ENCODE results near the gene NDUFS7.

Gene NDUFS7

DNA sequence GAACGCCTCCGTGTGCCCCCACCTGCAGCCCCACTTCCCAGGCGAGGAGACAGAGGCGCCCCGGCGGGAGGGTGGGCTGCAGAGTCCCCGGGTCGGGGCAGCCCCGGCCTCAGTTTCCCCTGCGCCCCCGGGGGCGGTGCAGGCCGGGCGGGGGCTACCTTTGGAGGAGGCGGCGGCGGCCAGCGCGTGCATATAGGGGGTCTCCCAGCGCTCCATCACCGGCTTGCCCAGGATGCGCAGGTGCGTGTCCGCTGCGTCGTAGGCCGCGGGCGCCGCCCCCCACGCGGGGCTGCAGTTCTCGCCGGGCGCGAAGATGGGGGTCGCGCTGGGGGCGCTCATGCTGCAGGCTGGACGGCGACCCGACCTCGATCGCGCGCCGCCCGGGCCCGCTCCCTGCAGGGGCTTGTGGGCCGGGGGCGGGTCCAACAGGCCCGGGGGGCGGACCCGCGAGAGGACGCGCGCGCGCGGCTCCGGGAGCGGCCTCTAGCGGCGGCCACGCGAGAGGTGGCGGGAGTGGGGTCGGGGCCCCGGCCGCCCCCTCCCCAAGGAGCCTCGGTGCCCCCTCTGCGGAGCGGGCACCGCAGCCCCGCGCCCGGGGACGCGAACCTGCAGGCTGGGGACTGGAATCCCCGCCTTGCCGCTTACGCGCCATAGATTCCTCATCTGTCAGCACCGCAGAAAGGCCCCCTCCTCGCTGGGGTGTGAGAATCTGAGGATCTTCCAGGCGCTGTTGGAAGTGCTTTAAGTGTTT lies 17.6 kb downstream of the NDUFS7 start, which contains the start of gene GAMT:
Gene GAMT, minus strand, starts transcription at position 405 of the 751 bp plus-strand sequence. Its CDS starts 66 bp downstream, at position 339.
- DNase-seq = peak; percentile 24 to 73 (median 33)

DNA sequence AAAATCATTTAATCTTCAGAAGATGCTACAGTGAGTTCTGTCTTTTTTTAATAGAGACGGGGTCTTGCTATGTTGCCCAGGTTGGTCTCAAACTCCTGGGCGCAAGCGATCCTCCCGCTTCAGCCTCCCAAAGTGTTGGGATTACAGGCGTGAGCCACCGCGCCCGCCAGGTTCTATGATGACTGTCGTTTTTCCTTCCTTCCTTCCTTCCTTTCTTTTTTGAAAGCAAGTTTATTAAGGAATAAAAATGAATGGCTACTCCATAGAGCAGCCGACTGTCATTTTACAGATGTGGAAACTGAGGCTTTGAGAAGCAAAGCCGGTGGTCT lies 18.1 kb downstream of the NDUFS7 start:
- DNase-seq = no peak

DNA sequence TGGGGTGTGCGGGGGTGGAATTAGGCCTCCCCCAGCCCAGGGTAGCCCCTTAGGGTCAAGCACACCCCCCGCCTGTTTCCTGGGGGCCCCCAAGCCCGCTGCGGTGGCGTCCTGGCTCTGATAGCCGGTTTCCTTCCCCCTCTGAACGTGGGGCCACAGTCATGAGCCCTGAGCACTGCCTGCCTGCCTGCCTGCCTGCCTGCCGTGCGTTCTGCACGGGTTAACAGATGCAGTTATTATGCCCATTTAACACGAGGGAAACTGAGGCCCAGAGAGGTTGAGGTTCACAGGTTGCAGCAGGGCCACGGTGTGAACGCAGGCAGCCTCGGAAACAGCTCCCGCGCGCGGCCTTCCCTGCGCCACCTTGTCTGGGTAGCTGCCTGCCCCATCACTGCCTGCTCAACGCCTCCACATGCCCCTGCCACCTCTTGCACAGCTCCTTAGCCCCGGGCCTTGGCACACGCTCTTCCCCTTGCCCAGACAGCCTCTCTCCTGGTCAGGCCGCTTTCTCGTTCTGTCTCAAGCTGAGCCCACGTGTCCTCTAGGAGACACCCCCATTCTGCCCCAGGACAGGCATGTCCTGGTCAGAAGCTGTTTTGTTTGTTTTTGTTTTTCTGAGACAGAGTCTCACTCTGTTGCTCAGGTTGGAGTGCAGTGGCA lies 18.8 kb downstream of the NDUFS7 start:
- no peak for DNase-seq

DNA sequence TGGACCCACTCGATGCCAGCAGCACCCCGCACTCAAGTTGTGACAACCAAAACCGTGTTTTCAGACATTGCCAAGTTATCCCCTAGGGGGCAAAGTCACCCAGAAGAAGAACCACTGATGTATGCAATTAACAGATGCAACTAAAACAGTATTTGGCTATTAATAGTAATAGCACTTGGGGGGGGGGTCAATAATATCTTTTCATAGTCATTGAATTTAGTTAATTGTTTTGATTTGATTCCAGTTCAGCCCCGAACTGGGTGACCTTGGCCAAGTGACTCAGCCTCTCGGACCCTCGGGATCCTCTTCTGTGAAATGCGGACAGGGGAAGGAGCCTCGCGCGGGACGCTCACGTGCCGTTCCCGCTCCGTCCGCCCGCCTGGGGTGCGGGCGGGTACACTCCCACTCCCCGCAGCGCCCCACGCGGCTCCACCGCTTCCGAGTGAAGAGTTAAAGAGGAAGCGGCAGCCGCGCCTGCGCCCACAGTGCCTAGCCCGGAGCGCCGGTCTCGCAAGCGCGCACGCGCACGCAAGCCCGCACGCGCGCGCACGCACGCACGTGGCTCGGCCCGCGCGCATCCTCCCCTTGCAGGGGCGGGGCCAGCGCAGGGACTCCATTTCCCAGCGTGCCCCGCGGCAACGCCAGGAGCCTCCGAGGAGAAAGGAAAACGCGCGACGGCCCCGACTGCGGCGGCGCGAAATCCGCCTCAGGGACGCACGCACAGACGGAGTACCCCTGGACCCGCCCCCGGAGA lies 23.2 kb downstream of the NDUFS7 start:
- DNase-seq = peak; percentile 98 to 100 (median 99)

DNA sequence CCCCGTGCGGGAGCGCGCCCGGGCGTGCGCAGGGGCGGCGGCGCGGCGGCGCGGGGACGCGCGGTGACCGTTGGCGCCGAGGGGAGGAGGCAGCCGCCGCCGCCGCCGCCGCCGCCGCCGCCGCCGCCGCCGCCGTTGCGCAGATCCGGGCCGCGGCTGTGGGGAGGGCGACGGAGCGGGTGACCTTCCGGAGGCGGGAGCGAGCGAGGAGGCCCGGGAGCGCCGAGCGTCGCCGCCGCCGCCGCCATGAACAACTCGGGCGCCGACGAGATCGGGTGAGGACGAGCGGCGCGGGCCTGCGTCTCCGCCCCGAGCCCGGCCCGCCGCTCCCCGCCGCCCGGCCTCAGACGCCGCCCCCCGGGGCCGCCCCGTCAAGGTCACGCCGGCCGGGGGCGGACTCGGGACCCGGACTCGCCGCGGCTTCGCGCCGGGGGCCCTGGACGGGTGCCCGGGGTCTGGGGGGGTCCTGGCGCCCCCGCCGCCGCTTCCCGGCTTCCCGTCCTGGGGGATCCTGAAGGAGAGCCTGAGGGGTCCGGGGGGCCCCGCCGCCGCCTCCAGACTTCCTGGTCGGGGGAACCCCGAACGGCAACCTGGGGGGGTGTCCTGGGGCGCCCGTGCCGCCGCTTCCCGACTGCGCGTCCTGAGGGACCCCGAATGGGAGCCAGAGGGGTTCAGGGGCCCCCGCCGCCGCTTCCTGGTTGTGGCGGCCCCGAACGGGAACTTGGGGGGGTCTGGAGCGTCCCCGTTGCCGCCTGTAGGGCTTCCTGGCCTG lies 24.0 kb downstream of the NDUFS7 start, which contains the start of gene DAZAP1:
Gene DAZAP1, plus strand, starts transcription at position 59 of the 772 bp plus-strand sequence. Its CDS starts 188 bp downstream, at position 247.
- DNase-seq = peak in 4 of 5 experiments; percentile 21 to 44 (median 29)

DNA sequence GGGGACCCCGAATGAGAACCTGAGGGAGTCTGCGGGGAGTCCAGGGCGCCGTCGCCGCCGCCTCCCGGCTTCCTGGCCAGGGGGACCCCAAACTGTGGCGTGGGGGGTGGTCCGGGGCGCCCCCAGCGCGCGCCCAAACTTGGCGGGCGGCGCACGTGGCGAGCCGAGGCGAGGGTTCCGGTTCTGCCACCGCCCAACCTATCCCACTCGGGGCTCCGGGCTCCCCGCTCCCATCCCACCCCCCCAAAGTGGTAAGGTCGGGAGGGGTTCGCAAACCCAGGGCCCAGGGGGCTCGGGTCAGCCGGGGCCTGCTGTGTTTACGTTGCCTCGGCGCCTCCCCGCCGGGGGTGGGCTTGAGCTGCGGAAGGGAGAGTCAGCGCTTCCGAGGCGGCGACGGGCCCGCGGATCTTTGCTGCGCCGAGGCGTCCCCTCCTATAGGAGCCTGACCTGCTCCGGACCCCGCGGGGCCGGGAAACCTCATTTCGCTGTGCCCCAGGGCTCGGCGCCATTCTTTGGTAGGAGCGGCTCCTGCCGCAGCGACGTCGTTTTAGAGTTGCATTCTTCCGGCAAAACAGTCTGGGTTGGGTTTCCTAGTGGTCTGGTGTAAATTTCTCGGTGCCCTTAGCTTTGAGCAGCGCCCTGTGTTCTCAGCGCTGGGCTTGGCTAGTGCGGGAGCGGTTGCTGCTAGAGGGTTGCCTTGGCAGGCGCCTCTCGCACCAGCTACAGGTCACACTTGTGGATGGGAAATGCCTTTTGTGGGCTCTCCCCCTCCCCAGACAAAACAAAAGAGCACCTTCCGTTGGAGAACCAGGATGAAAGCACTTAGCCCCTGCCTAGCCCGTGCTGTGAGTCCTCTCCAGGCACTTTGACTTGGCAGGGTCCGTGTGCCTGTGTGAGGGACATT lies 24.8 kb downstream of the NDUFS7 start:
- DNase-seq = peak; percentile 25 to 79 (median 42)

DNA sequence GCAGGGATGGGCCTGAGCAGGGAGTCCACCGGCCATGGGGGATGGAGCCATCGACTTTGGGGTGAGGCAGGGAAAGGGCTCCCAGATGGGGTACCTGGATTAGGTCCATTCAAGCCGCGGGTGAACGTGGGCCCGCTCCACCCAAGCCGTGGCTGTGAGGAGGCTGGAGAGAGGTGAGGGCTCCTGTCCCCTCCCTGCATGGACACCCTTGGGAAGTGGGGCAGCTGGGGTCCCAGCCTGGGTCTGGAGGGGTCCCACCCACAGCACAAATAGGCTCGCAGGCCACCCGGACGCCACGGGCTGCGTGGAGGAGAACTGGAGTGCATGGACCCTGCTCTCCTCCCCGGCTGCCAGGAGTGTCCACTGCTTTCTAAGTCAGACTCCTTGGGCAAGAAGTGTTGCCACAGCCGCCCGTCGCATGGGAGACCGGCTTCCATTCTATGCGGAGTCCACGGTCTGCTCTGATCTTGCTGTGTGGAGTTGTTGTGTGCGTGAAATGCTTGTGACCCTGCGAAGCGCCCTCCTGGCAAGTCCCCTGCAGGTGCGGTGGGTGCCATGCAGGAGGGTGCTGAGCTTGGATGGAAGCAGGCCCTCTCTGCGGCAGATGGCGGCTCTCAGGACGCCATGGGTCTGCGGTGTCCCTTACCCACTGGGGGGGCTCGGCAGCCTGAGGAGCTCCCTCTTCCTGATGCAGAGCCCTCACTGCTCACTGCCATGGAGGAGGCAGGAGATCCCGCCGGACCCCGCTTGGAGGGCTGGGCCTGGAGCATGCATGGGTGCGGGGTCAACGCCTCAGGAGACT lies 25.7 kb downstream of the NDUFS7 start:
- no peak for DNase-seq

DNA sequence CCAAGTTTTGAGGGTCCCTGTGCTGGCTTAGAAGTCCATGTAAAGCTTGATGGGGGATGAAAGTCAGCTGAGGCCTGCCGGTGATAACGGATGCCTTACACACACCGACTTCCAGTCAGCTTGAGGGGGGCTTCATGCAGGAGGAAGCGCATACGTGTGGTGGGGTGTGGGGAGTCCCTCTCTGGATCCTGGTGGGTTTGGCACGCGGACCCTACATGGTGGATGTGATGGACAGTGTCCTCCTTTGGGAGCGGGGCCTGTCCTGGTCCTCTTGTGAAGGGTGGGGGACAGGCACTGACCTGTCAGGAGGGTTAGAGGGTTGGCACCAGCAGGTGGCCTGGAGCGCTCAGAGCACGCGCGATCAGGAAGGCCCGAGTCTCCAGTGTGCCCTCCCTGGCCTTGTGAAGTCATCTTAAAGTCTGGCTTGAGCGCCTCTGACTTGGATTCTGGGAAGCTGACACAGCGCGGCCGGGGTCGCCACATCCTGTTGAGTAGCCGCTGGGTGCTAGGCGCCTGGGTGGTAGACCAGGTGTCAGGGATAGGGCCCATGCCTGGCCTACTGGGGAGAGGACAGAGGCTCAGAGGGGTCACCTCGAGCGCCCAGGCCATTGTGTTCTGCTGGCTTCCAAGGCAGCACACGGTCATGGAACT lies 26.6 kb downstream of the NDUFS7 start:
- DNase-seq = peak in 1 of 5 experiments; percentile 36

DNA sequence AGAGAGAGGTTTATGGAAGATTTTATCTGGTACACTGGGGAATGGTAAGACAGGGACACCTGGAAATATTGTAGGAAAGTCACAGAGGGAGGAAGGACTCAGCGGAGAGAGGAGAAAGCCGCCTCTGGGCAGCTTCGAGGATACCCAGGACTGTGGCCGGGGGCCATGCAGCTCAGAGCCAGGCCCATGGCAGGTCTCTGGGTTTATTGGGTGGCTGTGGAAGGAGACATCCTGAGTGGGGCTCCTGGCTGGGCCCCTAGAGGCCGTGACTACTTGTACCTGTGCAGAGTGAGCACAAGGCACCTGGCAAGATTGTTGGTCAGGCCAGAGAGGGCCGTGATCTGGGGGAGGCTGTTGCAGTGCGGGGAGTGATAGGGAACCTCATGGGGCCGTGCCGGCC lies 27.1 kb downstream of the NDUFS7 start:
- DNase-seq = no peak

DNA sequence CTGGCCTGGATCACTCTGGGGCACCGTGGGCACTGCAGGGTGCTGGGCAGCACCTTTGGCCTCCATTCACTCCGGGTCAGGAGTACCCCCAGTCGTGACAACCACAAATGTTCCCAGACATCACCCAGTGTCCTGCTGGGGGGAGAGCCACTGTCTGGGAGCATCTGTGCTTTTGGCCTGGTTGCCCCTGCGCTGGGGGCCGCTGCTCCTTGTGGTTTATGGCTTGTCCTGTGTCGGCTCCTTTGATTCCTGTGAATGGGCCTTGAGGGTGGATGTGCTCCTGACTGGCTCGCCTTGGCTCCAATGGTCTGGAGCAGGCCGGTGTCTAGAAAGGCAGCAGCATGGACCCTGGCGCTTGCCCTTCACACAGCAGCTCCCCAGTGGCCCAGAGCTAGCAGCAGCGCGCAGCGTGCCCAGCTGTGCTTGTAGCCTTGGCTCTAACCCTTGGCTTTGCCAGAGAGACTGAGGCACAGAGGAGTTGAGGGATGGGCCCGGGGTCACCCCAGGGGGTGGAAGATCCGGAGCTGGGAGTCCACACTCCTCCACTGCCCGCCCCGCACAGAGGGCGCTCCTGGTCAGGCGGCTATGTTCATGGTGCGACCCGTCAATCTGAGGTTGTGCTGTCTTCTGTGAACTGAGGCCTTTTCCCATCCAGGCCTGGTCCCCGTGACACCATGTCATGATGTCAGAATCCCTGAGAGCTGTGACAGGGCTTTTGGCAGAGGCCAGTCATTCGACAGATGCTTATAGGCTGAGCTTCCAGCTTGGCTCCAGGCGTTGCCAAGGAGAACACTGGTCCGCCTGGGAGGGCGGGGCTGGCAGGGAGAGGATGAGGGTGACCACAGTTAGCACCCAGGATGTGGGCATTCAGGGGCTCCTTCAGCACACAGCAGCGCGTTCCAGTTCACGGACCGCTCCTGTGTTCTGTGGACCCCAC lies 27.8 kb downstream of the NDUFS7 start:
- DNase-seq = peak in 2 of 5 experiments; percentile 60 to 76

DNA sequence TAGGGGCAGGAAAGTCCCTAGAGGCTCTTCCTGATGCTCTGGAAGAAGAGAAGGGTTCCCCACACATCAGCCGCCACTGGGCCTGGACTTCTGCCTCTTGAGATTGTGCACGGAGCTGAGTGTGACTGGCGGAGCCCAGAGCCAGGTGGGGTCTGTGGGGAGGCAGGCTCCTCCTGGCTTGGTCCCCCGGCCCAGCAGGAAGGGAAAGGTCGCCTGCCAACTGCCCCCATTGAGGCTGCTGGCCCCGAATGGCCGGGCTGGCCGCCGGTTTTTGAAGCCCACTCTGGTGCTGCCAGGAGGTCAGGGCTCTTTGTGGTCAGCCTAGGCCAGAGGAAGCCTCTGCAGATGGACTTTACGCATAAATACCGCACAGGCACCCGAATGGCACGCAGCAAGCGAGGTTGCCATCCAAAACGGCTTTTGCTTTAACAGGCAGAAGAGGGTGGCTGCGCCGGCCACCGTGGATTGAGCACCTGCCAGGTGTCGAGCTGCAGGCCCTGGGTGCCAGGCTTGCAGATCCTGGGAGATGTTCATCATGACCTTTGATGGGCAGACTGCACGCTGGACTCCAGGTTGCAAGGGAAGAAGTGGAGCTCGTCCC lies 28.7 kb downstream of the NDUFS7 start:
- DNase-seq = no peak

DNA sequence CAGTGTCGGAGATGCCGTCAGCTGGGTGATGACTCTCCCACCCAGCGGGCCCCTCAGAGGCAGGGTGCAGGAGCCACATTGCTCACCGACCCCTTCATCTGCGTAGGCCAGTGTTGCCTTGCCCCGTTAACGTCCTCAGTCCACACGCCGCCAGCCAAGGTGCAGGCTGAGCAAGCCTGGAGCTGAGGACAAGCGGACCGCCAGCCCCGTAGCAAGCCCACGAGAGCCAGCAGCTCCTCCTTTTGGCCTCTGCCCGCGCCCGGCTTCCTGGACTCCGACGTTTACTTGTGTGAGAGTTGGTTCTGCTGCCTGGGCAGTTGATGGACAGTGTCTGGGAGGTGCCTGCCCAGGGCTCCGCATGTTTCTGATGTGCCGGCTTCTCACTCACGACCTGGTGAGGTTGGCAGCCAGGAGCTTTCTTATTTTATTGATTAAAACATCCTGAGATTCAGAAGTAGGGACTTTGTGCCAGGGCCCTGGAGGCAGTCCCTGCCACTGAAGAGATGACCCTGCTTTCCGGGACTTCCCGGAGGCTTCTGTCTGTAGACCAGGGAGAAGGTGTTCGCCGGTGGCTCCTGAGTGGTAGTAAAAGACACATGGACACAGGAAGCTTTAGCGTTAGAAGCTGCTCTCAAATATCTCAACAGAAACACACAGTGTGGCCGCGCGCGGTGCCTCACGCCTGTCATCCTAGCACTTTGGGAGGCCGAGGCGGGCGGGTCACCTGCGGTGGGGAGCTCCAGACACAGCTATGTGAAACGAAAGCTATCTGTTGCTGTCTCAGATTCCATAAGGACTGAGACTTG lies 29.5 kb downstream of the NDUFS7 start:
- no peak for DNase-seq

DNA sequence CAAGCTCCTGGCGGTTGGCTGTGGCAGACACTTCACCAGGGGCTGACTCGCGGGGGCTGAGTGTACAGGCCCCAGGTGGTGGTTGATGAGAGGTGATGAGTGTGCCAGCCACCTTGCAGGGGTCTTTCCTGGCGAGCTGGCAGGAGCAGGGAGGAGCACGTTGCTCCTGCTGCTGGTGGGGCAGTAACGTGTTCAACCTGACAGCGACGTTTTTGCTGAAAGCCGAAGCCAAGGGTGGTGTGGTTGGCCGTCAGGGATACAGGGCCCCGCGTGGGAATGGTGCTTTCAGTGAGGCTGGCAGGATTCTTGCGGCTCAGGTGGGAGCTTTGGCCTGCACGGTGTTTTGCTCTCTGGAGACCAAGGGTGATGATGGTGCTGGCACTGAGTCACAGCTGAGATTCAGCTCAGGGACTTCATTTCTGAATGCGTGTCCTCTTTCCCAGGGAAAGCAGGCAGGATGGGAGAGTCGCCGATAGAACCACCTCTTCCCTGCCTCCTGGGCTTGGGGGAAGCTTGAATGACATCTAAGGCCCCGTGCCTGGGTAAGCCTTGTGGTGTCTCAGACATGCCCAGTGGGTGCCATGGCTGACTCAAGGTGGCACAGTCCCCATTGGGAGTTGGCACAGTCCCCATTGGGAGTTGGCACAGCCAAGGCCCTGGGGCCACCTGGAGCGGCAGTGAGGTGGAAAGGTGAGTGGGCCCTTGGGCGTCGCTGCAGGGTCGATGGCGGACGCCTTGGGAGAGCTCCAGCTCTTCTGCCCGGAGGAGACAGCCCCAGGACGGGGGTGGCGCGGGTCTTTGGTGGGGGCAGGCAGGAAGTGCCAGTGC lies 32.5 kb downstream of the NDUFS7 start:
- DNase-seq = no peak

DNA sequence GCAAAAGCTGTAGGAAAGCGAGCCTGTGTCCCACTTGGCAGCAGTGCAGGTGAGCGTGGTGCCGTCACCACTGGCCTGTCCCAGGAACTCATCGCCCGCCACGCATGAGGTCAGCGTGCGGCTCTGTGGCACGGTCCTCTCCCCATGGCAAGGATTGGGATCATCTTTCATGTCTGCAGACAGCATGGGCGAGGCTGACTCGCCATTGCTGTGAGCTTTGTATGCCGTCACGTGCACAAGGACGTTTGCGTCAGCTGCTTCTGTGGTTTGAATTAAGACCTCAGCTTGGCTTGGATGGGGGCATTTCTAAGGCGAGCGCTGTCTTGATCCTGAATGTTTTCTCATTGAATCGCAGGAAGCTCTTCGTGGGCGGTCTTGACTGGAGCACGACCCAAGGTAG lies 33.4 kb downstream of the NDUFS7 start:
- DNase-seq = no peak

DNA sequence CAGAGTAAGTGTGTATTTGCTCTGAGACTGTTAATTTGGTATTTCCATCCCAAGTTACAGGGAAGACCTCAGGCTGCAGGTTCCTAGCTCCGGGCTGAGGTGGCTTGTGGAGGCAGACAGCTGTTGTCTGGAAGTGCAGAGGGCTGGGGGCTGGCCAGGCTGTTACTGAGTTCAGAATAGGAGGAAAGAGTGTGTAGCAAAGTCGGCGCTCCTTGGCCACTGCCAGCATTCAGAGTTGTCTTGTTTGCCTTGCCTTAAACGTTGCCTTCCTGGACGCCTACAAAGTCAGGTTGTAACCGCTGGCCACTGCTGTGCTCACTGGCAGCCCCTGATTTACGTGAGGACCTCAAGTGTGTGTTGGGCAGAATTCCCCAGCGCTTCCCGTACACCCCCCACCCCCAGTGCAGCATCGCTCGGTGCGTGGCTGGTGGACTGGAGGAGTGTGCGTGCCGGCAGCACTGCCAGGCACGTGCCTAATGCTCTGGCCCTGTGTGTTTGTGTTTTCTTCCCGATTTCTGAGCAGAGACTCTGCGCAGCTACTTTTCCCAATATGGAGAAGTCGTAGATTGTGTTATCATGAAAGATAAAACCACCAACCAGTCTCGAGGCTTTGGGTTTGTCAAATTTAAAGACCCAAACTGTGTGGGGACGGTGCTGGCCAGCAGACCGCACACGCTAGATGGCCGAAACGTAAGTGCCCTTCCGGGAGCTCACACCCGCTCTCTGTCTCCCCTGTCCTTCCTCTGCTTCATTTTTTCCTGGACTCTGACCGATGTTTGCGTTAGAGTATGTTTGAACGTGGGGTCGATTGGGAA lies 34.2 kb downstream of the NDUFS7 start:
- DNase-seq = no peak

DNA sequence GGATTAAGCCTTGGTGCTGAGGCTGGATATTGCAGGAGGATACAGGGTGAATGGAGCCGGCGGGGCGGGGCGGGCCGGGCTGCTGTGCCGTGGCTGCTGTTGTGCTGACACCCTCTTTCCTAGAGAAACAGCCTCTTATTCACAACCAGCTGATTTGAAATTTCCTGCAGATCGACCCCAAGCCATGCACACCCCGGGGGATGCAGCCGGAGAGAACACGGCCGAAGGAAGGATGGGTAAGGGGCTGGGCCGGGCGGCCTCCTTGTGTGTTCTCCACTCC lies 34.7 kb downstream of the NDUFS7 start:
- no peak for DNase-seq
